SU-DHL-6 (cell line): ENCODE results near the gene UNC45A.

Experiments used
- H2AFZ ChIP-seq: fragments of 200-600 bp; sonication (generic); 2 replicates; pipeline ENCODE4 v1.6.1; 2014; ENCODE audit warnings: low read depth, mild to moderate bottlenecking, moderate library complexity, mixed read lengths, antibody characterized with exemption, low read length; ENCODE audit not compliant: severe bottlenecking
- H3F3A ChIP-seq: fragments of 200-600 bp; shearing (Covaris generic); 2 replicates; pipeline ENCODE4 v1.6.0; 2016; ENCODE audit warnings: antibody characterized with exemption, mild to moderate bottlenecking; ENCODE audit not compliant: insufficient read depth
- H3K27ac ChIP-seq: fragments of 200-600 bp; sonication (generic); 2 replicates; pipeline ENCODE4 v1.5.1; 2016; ENCODE audit warnings: low read depth, mild to moderate bottlenecking, low read length, moderate library complexity, mixed read lengths
- H3K27me3 ChIP-seq: fragments of 200-600 bp; sonication (generic), shearing (Covaris generic); 2 replicates; pipeline ENCODE4 v1.6.0; 2014; ENCODE audit warnings: mild to moderate bottlenecking, low read length
- H3K36me3 ChIP-seq: fragments of 200-600 bp; sonication (generic); 2 replicates; pipeline ENCODE4 v1.6.1; 2014; ENCODE audit warnings: mild to moderate bottlenecking, low read length, mixed read lengths
- H3K4me2 ChIP-seq: fragments of 300-600, 200-600 bp; shearing (Covaris generic), sonication (generic); 2 replicates; pipeline ENCODE4 v1.6.0; 2014; ENCODE audit warnings: low read length, low read depth, mild to moderate bottlenecking; ENCODE audit not compliant: poor library complexity, severe bottlenecking
- H3K4me3 ChIP-seq: fragments of 200-600 bp; sonication (generic); 2 replicates; pipeline ENCODE4 v1.5.1; 2014; ENCODE audit warnings: antibody characterized with exemption, low read length, mild to moderate bottlenecking, mixed read lengths; ENCODE audit not compliant: insufficient read depth, poor library complexity, severe bottlenecking
- H3K79me2 ChIP-seq: fragments of 200-600 bp; sonication (generic); 2 replicates; pipeline ENCODE4 v1.6.1; 2014; ENCODE audit warnings: mild to moderate bottlenecking, low read length, moderate library complexity; ENCODE audit not compliant: insufficient read depth
- H3K9ac ChIP-seq: fragments of 200-600 bp; sonication (generic); 2 replicates; pipeline ENCODE4 v1.7.0; 2014; ENCODE audit warnings: mild to moderate bottlenecking, low read length
- H3K9me2 ChIP-seq: fragments of 200-600 bp; sonication (generic); replicated peaks from 2 replicates; pipeline ENCODE4 v1.6.1; 2014; ENCODE audit warnings: low read length; ENCODE audit not compliant: insufficient read depth
- H3K9me3 ChIP-seq: fragments of 200-600 bp; sonication (generic); 2 replicates; pipeline ENCODE4 v1.6.1; 2014; ENCODE audit warnings: low read length, mixed read lengths; ENCODE audit not compliant: insufficient read depth
- H4K20me1 ChIP-seq: fragments of 200-600 bp; sonication (generic); 2 replicates; pipeline ENCODE4 v1.6.1; 2014; ENCODE audit warnings: low read depth, mild to moderate bottlenecking, antibody characterized with exemption, low read length, moderate library complexity, mixed read lengths
- EZH2phosphoT487 ChIP-seq: fragments of 200-600 bp; sonication (generic), shearing (Covaris generic); conservative IDR thresholded peaks from 2 replicates; pipeline ENCODE4 v1.6.1; 2018; ENCODE audit warnings: mild to moderate bottlenecking, antibody characterized with exemption, low read length, moderate library complexity, mixed read lengths
- TF ChIP-seq, protein P1 (sequence below): fragments of 200-600 bp; sonication (generic); IDR thresholded peaks from one replicate; pipeline ENCODE4 v1.5.1; 2017; ENCODE audit warnings: antibody characterized with exemption, mild to moderate bottlenecking, low read length, moderate library complexity; ENCODE audit not compliant: insufficient read depth, poor library complexity, severe bottlenecking

The UNC45A gene

GRCh38 chr15:90989040-90989768, 54.1 kb downstream of the UNC45A start:
- Histone ChIP-seq H3K4me2 (peak overlapping the region; percentile 66), H3K9me3 (no peaks in the 10 kb centered on the region), H4K20me1 (peaks cover 6% of the 10 kb centered on the region; the same call in 1 of the 2 replicates), H3K9ac (peak overlapping the region; percentile 38), H3K27me3 (no peaks in the 10 kb centered on the region), H3K79me2 (peaks cover 99% of the 10 kb centered on the region), H3K4me3 (peak overlapping the region; percentile 19), H2AFZ (no peak overlapping the region), H3K27ac (peak overlapping the region; percentile 57), H3F3A (peaks cover 24% of the 10 kb centered on the region), H3K9me2 (no peaks in the 10 kb centered on the region), H3K36me3 (no peaks in the 10 kb centered on the region; the same call in 1 of the 2 replicates)
- TF ChIP-seq, protein P1, sequence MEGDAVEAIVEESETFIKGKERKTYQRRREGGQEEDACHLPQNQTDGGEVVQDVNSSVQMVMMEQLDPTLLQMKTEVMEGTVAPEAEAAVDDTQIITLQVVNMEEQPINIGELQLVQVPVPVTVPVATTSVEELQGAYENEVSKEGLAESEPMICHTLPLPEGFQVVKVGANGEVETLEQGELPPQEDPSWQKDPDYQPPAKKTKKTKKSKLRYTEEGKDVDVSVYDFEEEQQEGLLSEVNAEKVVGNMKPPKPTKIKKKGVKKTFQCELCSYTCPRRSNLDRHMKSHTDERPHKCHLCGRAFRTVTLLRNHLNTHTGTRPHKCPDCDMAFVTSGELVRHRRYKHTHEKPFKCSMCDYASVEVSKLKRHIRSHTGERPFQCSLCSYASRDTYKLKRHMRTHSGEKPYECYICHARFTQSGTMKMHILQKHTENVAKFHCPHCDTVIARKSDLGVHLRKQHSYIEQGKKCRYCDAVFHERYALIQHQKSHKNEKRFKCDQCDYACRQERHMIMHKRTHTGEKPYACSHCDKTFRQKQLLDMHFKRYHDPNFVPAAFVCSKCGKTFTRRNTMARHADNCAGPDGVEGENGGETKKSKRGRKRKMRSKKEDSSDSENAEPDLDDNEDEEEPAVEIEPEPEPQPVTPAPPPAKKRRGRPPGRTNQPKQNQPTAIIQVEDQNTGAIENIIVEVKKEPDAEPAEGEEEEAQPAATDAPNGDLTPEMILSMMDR = no peak
- no peak for TF ChIP-seq EZH2phosphoT487

- Histone ChIP-seq H3K79me2 (peaks cover 96% of the 10 kb centered on the region), H3K4me3 (no peak overlapping the region), H4K20me1 (peaks cover 6% of the 10 kb centered on the region; the same call in 1 of the 2 replicates), H3K36me3 (no peaks in the 10 kb centered on the region; the same call in 1 of the 2 replicates), H3K9ac (no peak overlapping the region), H3K27ac (no peak overlapping the region), H3K9me3 (no peaks in the 10 kb centered on the region), H2AFZ (no peak overlapping the region), H3K9me2 (no peaks in the 10 kb centered on the region), H3K27me3 (no peaks in the 10 kb centered on the region), H3K4me2 (peak overlapping the region; percentile 41), H3F3A (peaks cover 24% of the 10 kb centered on the region)
- no peak for TF ChIP-seq EZH2phosphoT487
- TF ChIP-seq, protein P1 = no peak
Measured at GRCh38 chr15:90990446-90990845, 55.4 kb downstream of the UNC45A start.

GRCh38 chr15:90991587-90992285, 56.7 kb downstream of the UNC45A start:
- Histone ChIP-seq H3K27ac (peak overlapping the region; percentile 22), H2AFZ (no peak overlapping the region), H4K20me1 (no peaks in the 10 kb centered on the region), H3K9me3 (no peaks in the 10 kb centered on the region), H3K4me3 (peak overlapping the region; percentile 7), H3K9me2 (no peaks in the 10 kb centered on the region), H3K4me2 (peak overlapping the region; percentile 82), H3F3A (peaks cover 24% of the 10 kb centered on the region), H3K9ac (peak overlapping the region; percentile 9; the same call in 1 of the 2 replicates), H3K36me3 (no peaks in the 10 kb centered on the region), H3K79me2 (peaks cover 93% of the 10 kb centered on the region), H3K27me3 (no peaks in the 10 kb centered on the region)
- TF ChIP-seq EZH2phosphoT487 = no peak
- TF ChIP-seq, protein P1 = no peak
